A673 (cell line): ENCODE measurements around the gene TRIM52. TPM values are rescaled to one million over a fixed set of nuclear protein-coding genes. Genes with fewer than 3 reads are reported as not detected.

Experiments used
- BruUV-seq: library from RNA; stranded (reverse); fragments of 400-500 nt; replicated peaks from 2 replicates; lab custom pipeline; 2021; lab: Mats Ljungman, UMichigan
- CTCF ChIA-PET: fragments of 300-600 bp; sonication (Branson Sonifier 250); formaldehyde crosslinking; loops from one replicate; lab custom pipeline; 2022; ENCODE audit warnings: antibody characterized with exemption; lab: Charles Lee
- POLR2A ChIA-PET: fragments of 300-600 bp; sonication (Branson Sonifier 250); formaldehyde crosslinking; loops from one replicate; lab custom pipeline; 2022; ENCODE audit warnings: antibody characterized with exemption; ENCODE audit not compliant: low non-redundant PET; lab: Charles Lee
- DNase-seq: peaks from one replicate; pipeline ENCODE4 v3.0.0-alpha.2; 2015; ENCODE audit warnings: low spot score
- H3K27ac ChIP-seq: fragments of 200-600 bp; sonication (generic); 2 replicates; pipeline ENCODE4 v1.5.1; 2016; ENCODE audit warnings: mixed run types, low read depth, mild to moderate bottlenecking, mixed read lengths, antibody characterized with exemption, low read length; ENCODE audit not compliant: poor library complexity, severe bottlenecking
- H3K27me3 ChIP-seq: fragments of 200-600 bp; sonication (generic); replicated peaks from 2 replicates; pipeline ENCODE4 v1.6.1; 2017; ENCODE audit warnings: mixed run types, low read depth, mild to moderate bottlenecking, mixed read lengths, antibody characterized with exemption, low read length; ENCODE audit not compliant: insufficient read depth, poor library complexity
- H3K36me3 ChIP-seq: fragments of 200-600 bp; sonication (generic); 2 replicates; pipeline ENCODE4 v1.6.1; 2016; ENCODE audit warnings: mixed run types, mild to moderate bottlenecking, mixed read lengths, antibody characterized with exemption, low read length; ENCODE audit not compliant: insufficient read depth, poor library complexity, severe bottlenecking
- H3K4me1 ChIP-seq: fragments of 200-600 bp; sonication (generic); 2 replicates; pipeline ENCODE4 v1.6.1; 2017; ENCODE audit warnings: mixed run types, mild to moderate bottlenecking, mixed read lengths, antibody characterized with exemption, low read length; ENCODE audit not compliant: insufficient read depth, poor library complexity, severe bottlenecking
- H3K4me3 ChIP-seq: fragments of 200-600 bp; sonication (generic); 2 replicates; pipeline ENCODE4 v1.5.1; 2016; ENCODE audit warnings: low read depth, mixed run types, mild to moderate bottlenecking, mixed read lengths, low read length; ENCODE audit not compliant: poor library complexity, severe bottlenecking
- H3K9me3 ChIP-seq: fragments of 200-600 bp; sonication (generic); 2 replicates; pipeline ENCODE4 v1.6.1; 2016; ENCODE audit warnings: mixed run types, low read depth, mild to moderate bottlenecking, mixed read lengths, antibody characterized with exemption, low read length; ENCODE audit not compliant: poor library complexity, severe bottlenecking
- CTCF ChIP-seq: fragments of 300-800, 200-600 bp; sonication (generic); conservative IDR thresholded peaks from 2 replicates; pipeline ENCODE4 v1.5.1; 2017; ENCODE audit warnings: low read depth, mild to moderate bottlenecking, antibody characterized with exemption, low read length, moderate library complexity, mixed read lengths
- EZH2 ChIP-seq: fragments of 200-600 bp; sonication (generic); IDR thresholded peaks from 2 replicates; pipeline ENCODE4 v1.6.1; 2017; ENCODE audit warnings: borderline replicate concordance, low read depth, mild to moderate bottlenecking, mixed read lengths, antibody characterized with exemption, low read length; ENCODE audit not compliant: poor library complexity, severe bottlenecking
- intact Hi-C: fragments of 100-400 bp; cut with micrococcal nuclease; formaldehyde crosslinking; loops from one replicate; pipeline ENCODE4 v1.10.0; 2022; ENCODE audit not compliant: unreplicated experiment
- total RNA-seq: library from RNA; stranded (reverse); gene quantifications from 2 replicates; pipeline ENCODE4 v1.2.3, GENCODE V29; 2021

Gene TRIM52
- total RNA-seq, 1 experiment from 2014 or later = 7.3 TPM

- H3K27me3 ChIP-seq = no peaks in the 10 kb centered on the region
- ChIA-PET CTCF (no interaction called here), POLR2A (no interaction called here)
- H3K9me3 ChIP-seq = no peaks in the 10 kb centered on the region
- no peak for TF ChIP-seq EZH2
- TF ChIP-seq CTCF = no peak
- H3K4me1 ChIP-seq = no peaks in the 10 kb centered on the region
- H3K36me3 ChIP-seq = peaks cover 28% of the 10 kb centered on the region
- intact Hi-C loops = no loop called here
- DNase-seq = no peak
- no TSS peak for BruUV-seq
- H3K4me3 ChIP-seq = peak overlapping the region; percentile 98
- no peak overlapping the region for H3K27ac ChIP-seq
These were observed 1.7 kb downstream of the TRIM52 start for GRCh38 chr5:181259283-181259682.

- no peaks in the 10 kb centered on the region for H3K4me1 ChIP-seq
- ChIA-PET CTCF (no interaction called here), POLR2A (no interaction called here)
- no peak for TF ChIP-seq CTCF
- intact Hi-C loops = no loop called here
- H3K4me3 ChIP-seq = peak overlapping the region; percentile 98
- peaks cover 23% of the 10 kb centered on the region for H3K36me3 ChIP-seq
- DNase-seq = no peak
- H3K27ac ChIP-seq = no peak overlapping the region
- H3K9me3 ChIP-seq = no peaks in the 10 kb centered on the region
- no TSS peak for BruUV-seq
- no peaks in the 10 kb centered on the region for H3K27me3 ChIP-seq
These were observed 2.4 kb downstream of the TRIM52 start for GRCh38 chr5:181258576-181258975.

- DNase-seq = no peak
- Histone ChIP-seq H3K36me3 (peaks cover 26% of the 10 kb centered on the region), H3K27ac (no peak overlapping the region), H3K27me3 (no peaks in the 10 kb centered on the region), H3K9me3 (no peaks in the 10 kb centered on the region), H3K4me1 (no peaks in the 10 kb centered on the region), H3K4me3 (no peak overlapping the region)
- intact Hi-C loops = no loop called here
- POLR2A ChIA-PET = no interaction called here
- no peak for TF ChIP-seq EZH2
- TF ChIP-seq CTCF = no peak
- no TSS peak for BruUV-seq
- CTCF ChIA-PET = no interaction called here
These were observed 4.9 kb downstream of the TRIM52 start for GRCh38 chr5:181255836-181256578.
